Panc1 (cell line): Measurements from ENCODE around the gene SLC38A1. TPM values are rescaled to one million over a fixed set of nuclear protein-coding genes. Genes with fewer than 3 reads are reported as not detected.

Experiments
- ATAC-seq: fragments of 200-7000 bp; cut with Tn5 transposase; 2 replicates; pipeline ENCODE4 v1.9.1; 2020; ENCODE audit warnings: mild to moderate bottlenecking, moderate library complexity
- BruUV-seq: library from RNA; stranded (reverse); fragments of 400-500 nt; replicated peaks from 2 replicates; lab custom pipeline; 2021; lab: Mats Ljungman, UMichigan
- CTCF ChIA-PET: fragments of 300-600 bp; sonication (Branson Sonifier 250); formaldehyde crosslinking; loops from one replicate; lab custom pipeline; 2022; ENCODE audit warnings: antibody characterized with exemption; lab: Charles Lee
- POLR2A ChIA-PET: fragments of 300-600 bp; sonication (Branson Sonifier 250); formaldehyde crosslinking; loops from one replicate; lab custom pipeline; 2022; ENCODE audit warnings: antibody characterized with exemption; lab: Charles Lee
- DNase-seq: peaks from one replicate; pipeline ENCODE4 v3.0.0-alpha.2; 2010; ENCODE audit warnings: low read depth, low spot score
- H3K27ac ChIP-seq: 2 replicates; pipeline ENCODE4 v1.5.1; 2011; ENCODE audit warnings: mild to moderate bottlenecking, low read length, inconsistent platforms
- H3K27me3 ChIP-seq: fragments of 200-500 bp; sonication (Bioruptor generic); 2 replicates; pipeline ENCODE4 v1.6.0; 2014; ENCODE audit warnings: low read length, inconsistent platforms; ENCODE audit not compliant: control insufficient read depth, insufficient read depth
- H3K36me3 ChIP-seq: fragments of 200-500 bp; sonication (Bioruptor generic); 2 replicates; pipeline ENCODE4 v1.5.1; 2014; ENCODE audit warnings: inconsistent platforms, mild to moderate bottlenecking, low read length, moderate library complexity; ENCODE audit not compliant: control insufficient read depth, insufficient read depth
- H3K4me1 ChIP-seq: 2 replicates; pipeline ENCODE4 v1.5.1; 2011; ENCODE audit warnings: inconsistent platforms, mild to moderate bottlenecking, low read length, moderate library complexity; ENCODE audit not compliant: control insufficient read depth, insufficient read depth
- H3K4me3 ChIP-seq, 2 experiments: 2 replicates each; pipeline ENCODE4 v1.5.1; 2011 to 2012; ENCODE audit warnings: low read depth in 2 of 2, low read length in 2 of 2, mild to moderate bottlenecking in 2 of 2, inconsistent platforms in 1 of 2, moderate library complexity in 1 of 2
- H3K9me3 ChIP-seq: fragments of 200-500 bp; sonication (Bioruptor generic); 2 replicates; pipeline ENCODE4 v1.5.1; 2014; ENCODE audit warnings: low read depth, mild to moderate bottlenecking, inconsistent platforms, low read length, moderate library complexity; ENCODE audit not compliant: control insufficient read depth, insufficient read depth
- POLR2AphosphoS5 ChIP-seq: IDR thresholded peaks from 2 replicates; pipeline ENCODE4 v1.6.1; 2012; ENCODE audit warnings: mild to moderate bottlenecking, low read depth, low read length, moderate library complexity
- SIN3A ChIP-seq: IDR thresholded peaks from 2 replicates; pipeline ENCODE4 v1.6.1; 2012; ENCODE audit warnings: low read depth, mild to moderate bottlenecking, low read length, moderate library complexity, borderline replicate concordance; ENCODE audit not compliant: insufficient read depth
- TCF7L2 ChIP-seq: IDR thresholded peaks from 2 replicates; pipeline ENCODE4 v1.6.1; 2011; ENCODE audit warnings: mild to moderate bottlenecking, low read depth, low read length, inconsistent platforms
- in situ Hi-C: cut with HindIII; loops from 2 replicates; pipeline ENCODE4 v1.10.0; 2016; ENCODE audit warnings: low sequenced_read_pairs, low pct_unique_long_range_greater_than_20kb
- intact Hi-C: fragments of 100-400 bp; cut with micrococcal nuclease; formaldehyde crosslinking; loops from one replicate; pipeline ENCODE4 v1.10.0; 2022; ENCODE audit not compliant: unreplicated experiment
- total RNA-seq: library from RNA; stranded (reverse); gene quantifications from one replicate; pipeline ENCODE4 v1.2.1, GENCODE V29; 2021; ENCODE audit not compliant: unreplicated experiment
- TF ChIP-seq, protein P1 (sequence below), 2 experiments: IDR thresholded peaks; 2 replicates each; pipeline ENCODE4 v1.6.1; 2011 to 2012; ENCODE audit warnings: low read depth in 2 of 2, control low read depth in 1 of 2, low read length in 1 of 2, mild to moderate bottlenecking in 1 of 2, moderate library complexity in 1 of 2; ENCODE audit not compliant: insufficient read depth in 1 of 2
- TF ChIP-seq, protein P2 (sequence below): fragments of 450-650 bp; IDR thresholded peaks from 2 replicates; pipeline ENCODE4 v1.5.1; 2017; ENCODE audit warnings: mild to moderate bottlenecking

Gene SLC38A1
- total RNA-seq, 1 experiment from 2014 or later: 127 TPM

DNA sequence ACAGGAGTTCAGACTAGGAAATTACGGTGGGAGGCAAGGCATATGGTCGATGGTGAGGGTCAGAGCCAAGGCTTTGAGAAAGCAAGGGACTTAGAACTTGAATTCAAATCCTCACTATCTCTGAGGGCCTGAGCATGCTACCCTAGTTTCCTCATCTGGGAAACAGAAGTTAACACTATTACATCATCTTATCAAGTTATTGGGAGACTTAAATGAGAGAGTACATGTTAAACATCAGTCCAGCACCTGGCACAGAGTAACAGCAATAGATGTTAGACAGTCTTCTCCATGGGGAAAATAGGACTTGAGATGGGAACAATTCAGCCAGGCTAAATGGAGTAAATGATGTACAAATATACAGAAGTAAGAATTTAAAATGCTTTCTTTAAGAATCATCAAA is 38.5 kb downstream of the SLC38A1 start:
- no TSS peak for BruUV-seq
- TF ChIP-seq POLR2AphosphoS5 (no peak), TCF7L2 (no peak), SIN3A (no peak)
- TF ChIP-seq, protein P1, sequence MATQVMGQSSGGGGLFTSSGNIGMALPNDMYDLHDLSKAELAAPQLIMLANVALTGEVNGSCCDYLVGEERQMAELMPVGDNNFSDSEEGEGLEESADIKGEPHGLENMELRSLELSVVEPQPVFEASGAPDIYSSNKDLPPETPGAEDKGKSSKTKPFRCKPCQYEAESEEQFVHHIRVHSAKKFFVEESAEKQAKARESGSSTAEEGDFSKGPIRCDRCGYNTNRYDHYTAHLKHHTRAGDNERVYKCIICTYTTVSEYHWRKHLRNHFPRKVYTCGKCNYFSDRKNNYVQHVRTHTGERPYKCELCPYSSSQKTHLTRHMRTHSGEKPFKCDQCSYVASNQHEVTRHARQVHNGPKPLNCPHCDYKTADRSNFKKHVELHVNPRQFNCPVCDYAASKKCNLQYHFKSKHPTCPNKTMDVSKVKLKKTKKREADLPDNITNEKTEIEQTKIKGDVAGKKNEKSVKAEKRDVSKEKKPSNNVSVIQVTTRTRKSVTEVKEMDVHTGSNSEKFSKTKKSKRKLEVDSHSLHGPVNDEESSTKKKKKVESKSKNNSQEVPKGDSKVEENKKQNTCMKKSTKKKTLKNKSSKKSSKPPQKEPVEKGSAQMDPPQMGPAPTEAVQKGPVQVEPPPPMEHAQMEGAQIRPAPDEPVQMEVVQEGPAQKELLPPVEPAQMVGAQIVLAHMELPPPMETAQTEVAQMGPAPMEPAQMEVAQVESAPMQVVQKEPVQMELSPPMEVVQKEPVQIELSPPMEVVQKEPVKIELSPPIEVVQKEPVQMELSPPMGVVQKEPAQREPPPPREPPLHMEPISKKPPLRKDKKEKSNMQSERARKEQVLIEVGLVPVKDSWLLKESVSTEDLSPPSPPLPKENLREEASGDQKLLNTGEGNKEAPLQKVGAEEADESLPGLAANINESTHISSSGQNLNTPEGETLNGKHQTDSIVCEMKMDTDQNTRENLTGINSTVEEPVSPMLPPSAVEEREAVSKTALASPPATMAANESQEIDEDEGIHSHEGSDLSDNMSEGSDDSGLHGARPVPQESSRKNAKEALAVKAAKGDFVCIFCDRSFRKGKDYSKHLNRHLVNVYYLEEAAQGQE (IDR thresholded peaks at IDR 0.05; ENCODE audit: insufficient read depth in 1 of 2, low read depth in 2 of 2, low read length in 1 of 2): no peak
- TF ChIP-seq, protein P2, sequence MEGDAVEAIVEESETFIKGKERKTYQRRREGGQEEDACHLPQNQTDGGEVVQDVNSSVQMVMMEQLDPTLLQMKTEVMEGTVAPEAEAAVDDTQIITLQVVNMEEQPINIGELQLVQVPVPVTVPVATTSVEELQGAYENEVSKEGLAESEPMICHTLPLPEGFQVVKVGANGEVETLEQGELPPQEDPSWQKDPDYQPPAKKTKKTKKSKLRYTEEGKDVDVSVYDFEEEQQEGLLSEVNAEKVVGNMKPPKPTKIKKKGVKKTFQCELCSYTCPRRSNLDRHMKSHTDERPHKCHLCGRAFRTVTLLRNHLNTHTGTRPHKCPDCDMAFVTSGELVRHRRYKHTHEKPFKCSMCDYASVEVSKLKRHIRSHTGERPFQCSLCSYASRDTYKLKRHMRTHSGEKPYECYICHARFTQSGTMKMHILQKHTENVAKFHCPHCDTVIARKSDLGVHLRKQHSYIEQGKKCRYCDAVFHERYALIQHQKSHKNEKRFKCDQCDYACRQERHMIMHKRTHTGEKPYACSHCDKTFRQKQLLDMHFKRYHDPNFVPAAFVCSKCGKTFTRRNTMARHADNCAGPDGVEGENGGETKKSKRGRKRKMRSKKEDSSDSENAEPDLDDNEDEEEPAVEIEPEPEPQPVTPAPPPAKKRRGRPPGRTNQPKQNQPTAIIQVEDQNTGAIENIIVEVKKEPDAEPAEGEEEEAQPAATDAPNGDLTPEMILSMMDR: no peak
- in situ Hi-C loops (no loop called here), intact Hi-C loops (no loop called here)
- H3K9me3 ChIP-seq: no peaks in the 10 kb centered on the region
- no peak for DNase-seq
- H3K36me3 ChIP-seq: peaks cover 17% of the 10 kb centered on the region
- H3K27ac ChIP-seq: no peak overlapping the region
- no peaks in the 10 kb centered on the region for H3K4me1 ChIP-seq
- no peaks in the 10 kb centered on the region for H3K27me3 ChIP-seq
- ATAC-seq: no peak
- ChIA-PET POLR2A (no interaction called here), CTCF (no interaction called here)
- no peak overlapping the region for H3K4me3 ChIP-seq

DNA sequence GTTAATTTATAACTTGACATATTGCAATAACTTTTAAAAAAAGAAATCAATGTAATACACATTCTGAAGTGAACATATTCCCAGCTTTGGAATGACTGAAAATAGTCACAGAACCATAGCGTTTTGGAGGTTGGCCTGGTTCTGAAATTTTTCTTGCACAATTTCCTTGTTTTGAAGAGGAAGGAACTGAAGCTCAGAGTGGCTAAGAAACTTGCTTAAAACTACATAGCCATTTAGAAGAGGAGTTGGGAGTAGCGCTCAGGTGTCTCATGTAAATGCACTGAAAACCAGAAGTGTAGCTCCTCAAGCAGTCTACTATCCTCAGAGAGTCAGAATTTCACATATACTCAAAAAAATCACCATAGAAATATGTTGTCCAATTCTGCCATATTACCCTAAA is 41.2 kb downstream of the SLC38A1 start:
- H3K4me1 ChIP-seq: no peaks in the 10 kb centered on the region
- ATAC-seq (no peak), DNase-seq (no peak)
- ChIA-PET CTCF (no interaction called here), POLR2A (no interaction called here)
- BruUV-seq: no TSS peak
- TF ChIP-seq POLR2AphosphoS5 (no peak), TCF7L2 (no peak), SIN3A (no peak)
- TF ChIP-seq, protein P1 (IDR thresholded peaks at IDR 0.05; ENCODE audit: insufficient read depth in 1 of 2, low read depth in 2 of 2, low read length in 1 of 2): no peak
- TF ChIP-seq, protein P2: no peak
- no peaks in the 10 kb centered on the region for H3K27me3 ChIP-seq
- H3K9me3 ChIP-seq: no peaks in the 10 kb centered on the region
- no peak overlapping the region for H3K27ac ChIP-seq
- peaks cover 25% of the 10 kb centered on the region for H3K36me3 ChIP-seq
- no peak overlapping the region for H3K4me3 ChIP-seq
- intact Hi-C loops (no loop called here), in situ Hi-C loops (no loop called here)
